C4-2B (cell line): Measurements from ENCODE around the gene CEMIP.

Experiments used
- ZFX ChIP-seq: fragments of 450-650 bp; IDR thresholded peaks from 2 replicates; pipeline ENCODE4 v1.6.1; 2017
- TF ChIP-seq, protein P1 (sequence below): fragments of 450-650 bp; conservative IDR thresholded peaks from 2 replicates; pipeline ENCODE4 v1.5.1; 2017; ENCODE audit warnings: mild to moderate bottlenecking

DNA sequence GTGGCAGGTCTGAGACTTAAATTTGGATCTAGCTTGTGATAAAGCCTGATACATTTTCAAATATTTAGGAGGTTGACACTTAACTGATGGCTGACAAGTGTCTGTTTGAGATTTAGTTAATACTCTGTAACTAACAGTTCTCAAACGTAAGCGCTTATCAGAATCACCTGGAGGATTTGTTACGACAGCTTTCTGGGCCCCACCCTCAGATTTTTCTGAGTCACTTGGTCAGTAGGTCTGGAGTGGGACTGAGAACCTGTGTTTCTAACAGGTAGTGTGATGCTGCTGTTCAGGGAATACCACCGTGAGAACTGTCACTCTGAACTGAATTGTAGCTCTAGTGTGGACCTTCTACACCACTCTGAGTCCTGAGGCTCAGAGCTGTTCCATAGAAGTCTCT, 85.5 kb downstream of the CEMIP start:
- TF ChIP-seq, protein P1, sequence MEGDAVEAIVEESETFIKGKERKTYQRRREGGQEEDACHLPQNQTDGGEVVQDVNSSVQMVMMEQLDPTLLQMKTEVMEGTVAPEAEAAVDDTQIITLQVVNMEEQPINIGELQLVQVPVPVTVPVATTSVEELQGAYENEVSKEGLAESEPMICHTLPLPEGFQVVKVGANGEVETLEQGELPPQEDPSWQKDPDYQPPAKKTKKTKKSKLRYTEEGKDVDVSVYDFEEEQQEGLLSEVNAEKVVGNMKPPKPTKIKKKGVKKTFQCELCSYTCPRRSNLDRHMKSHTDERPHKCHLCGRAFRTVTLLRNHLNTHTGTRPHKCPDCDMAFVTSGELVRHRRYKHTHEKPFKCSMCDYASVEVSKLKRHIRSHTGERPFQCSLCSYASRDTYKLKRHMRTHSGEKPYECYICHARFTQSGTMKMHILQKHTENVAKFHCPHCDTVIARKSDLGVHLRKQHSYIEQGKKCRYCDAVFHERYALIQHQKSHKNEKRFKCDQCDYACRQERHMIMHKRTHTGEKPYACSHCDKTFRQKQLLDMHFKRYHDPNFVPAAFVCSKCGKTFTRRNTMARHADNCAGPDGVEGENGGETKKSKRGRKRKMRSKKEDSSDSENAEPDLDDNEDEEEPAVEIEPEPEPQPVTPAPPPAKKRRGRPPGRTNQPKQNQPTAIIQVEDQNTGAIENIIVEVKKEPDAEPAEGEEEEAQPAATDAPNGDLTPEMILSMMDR = no peak
- TF ChIP-seq ZFX = no peak
